WI38 (cell line): ENCODE data around the gene VCAN.

Source experiments
- H3K4me3 ChIP-seq: 2 replicates; pipeline ENCODE4 v1.5.1; 2011; ENCODE audit warnings: low read depth, mild to moderate bottlenecking, control low read depth, low read length
- CTCF ChIP-seq: IDR thresholded peaks from 2 replicates; pipeline ENCODE4 v1.5.1; 2012; ENCODE audit warnings: low read depth, mild to moderate bottlenecking, control low read depth, low read length

Gene VCAN

GRCh38 chr5:83552275-83552674, 80.7 kb downstream of the VCAN start:
- no peak for TF ChIP-seq CTCF
- no peak overlapping the region for H3K4me3 ChIP-seq

- TF ChIP-seq CTCF = no peak
- H3K4me3 ChIP-seq = no peak overlapping the region
Observed at GRCh38 chr5:83553000-83553486, 81.5 kb downstream of the VCAN start.

- no peak overlapping the region for H3K4me3 ChIP-seq
- no peak for TF ChIP-seq CTCF
Observed at GRCh38 chr5:83554133-83554532, 82.6 kb downstream of the VCAN start.

- no peak overlapping the region for H3K4me3 ChIP-seq
- no peak for TF ChIP-seq CTCF
Observed at GRCh38 chr5:83554686-83555085, 83.1 kb downstream of the VCAN start.

DNA sequence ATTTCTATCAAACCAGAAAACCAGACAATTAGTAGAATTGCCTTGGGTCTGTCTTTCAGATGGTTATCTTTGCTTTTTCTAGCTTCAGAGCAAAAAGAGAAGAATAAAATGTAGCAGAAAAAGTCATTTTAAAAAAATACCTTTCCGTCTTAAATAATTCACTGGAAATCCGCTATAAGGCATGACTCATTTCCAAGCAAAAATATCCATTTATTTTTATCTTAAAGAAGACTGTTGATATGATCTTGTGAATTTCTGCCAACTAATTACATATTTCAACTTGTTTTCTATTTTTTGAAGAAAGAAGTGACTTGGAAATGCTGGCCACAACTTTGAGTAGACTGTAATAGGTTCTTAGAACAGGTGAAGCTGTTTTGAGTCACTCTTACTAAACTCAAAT, 83.7 kb downstream of the VCAN start:
- no peak for TF ChIP-seq CTCF
- no peak overlapping the region for H3K4me3 ChIP-seq

- no peak for TF ChIP-seq CTCF
- no peak overlapping the region for H3K4me3 ChIP-seq
Observed at GRCh38 chr5:83556190-83556589, 84.6 kb downstream of the VCAN start.

DNA sequence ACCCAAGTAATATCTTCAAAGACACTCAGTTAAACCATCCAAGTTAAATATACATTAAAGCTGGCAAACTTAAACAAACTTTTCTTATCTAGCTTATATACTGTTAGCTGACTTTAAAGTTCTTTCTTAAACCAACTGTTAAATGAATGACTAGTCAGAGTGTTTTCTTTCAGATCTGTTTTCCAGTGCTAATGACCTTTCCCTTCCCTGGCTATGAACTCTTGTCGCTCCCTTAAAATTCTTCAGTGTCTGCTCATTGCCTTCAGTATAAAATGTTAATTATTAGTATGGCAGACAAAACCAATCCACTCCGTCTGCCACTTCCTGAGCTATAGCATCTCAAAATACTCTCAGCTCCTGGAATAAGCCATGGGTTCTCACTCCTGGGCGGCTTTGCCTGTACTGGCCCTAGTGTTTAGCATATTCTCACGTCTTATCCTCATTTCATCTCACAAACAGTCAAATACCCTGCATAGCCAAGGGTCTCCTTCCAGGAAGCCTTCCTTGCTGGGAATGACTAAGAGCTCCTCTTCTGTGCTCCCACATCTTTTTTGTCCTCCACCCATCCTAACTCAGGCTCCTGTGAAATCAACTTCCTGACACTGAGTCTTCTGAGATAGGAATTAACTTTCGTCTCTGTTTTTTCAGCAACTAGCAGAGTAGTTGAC, 87.7 kb downstream of the VCAN start:
- no peak for TF ChIP-seq CTCF
- no peak overlapping the region for H3K4me3 ChIP-seq
